Gastrocnemius medialis (tissue), 4 donors: Measurements from ENCODE around the gene MISP. TPM values are rescaled to one million over a fixed set of nuclear protein-coding genes. Genes with fewer than 3 reads are reported as not detected.

ENCODE experiments used
- ATAC-seq, 2 donors: fragments of 150-250 bp; one replicate each; pipeline ENCODE4 v1.9.1; 2016
- DNase-seq, 2 donors: peaks; one replicate each; pipeline ENCODE4 v3.0.0-alpha.2; 2019
- H3K27ac ChIP-seq, 4 donors: fragments of 200-600 bp; sonication (generic); 1 replicate in 1 of 4; 2 replicates in 3 of 4; pipeline ENCODE4 v1.5.1; 2016 to 2018; ENCODE audit warnings: mild to moderate bottlenecking in 2 of 4, moderate library complexity in 1 of 4
- H3K27me3 ChIP-seq, 3 donors: fragments of 200-600 bp; sonication (generic) in 2 of 3; 1 replicate in 1 of 3; 2 replicates in 2 of 3; pipeline versions ENCODE4 v1.5.1 to v1.6.0; 2016 to 2019; ENCODE audit warnings: mild to moderate bottlenecking in 1 of 3, moderate library complexity in 1 of 3
- H3K36me3 ChIP-seq, 2 donors: fragments of 200-600 bp; sonication (generic) in 1 of 2; one replicate each; pipeline ENCODE4 v1.5.1; 2017 to 2018
- H3K4me1 ChIP-seq, 2 donors: fragments of 200-600 bp; sonication (generic) in 1 of 2; one replicate each; pipeline ENCODE4 v1.5.1; 2016 to 2017; ENCODE audit warnings: mild to moderate bottlenecking in 2 of 2
- H3K4me3 ChIP-seq, 4 donors: fragments of 200-600 bp; sonication (generic) in 3 of 4; 1 replicate in 1 of 4; 2 replicates in 3 of 4; pipeline ENCODE4 v1.5.1; 2016 to 2019; ENCODE audit warnings: mild to moderate bottlenecking in 2 of 4
- H3K9me3 ChIP-seq, 3 donors: fragments of 200-600 bp; sonication (generic) in 2 of 3; 1 replicate in 1 of 3; 2 replicates in 2 of 3; pipeline ENCODE4 v1.5.1; 2016 to 2019
- CTCF ChIP-seq, 5 experiments: fragments of 450-650 bp in 3 of 5; fragments of 200-600 bp in 2 of 5; sonication (generic) in 2 of 5; IDR thresholded peaks in 4 of 5; conservative IDR thresholded peaks in 1 of 5; 1 replicate in 4 of 5; 2 replicates in 1 of 5; pipeline ENCODE4 v1.5.1; 2016 to 2019; ENCODE audit warnings: antibody characterized with exemption in 5 of 5, mild to moderate bottlenecking in 3 of 5, moderate library complexity in 3 of 5
- POLR2A ChIP-seq, 2 donors: fragments of 450-650 bp; IDR thresholded peaks; one replicate each; pipeline ENCODE4 v1.6.1; 2017; ENCODE audit warnings: antibody characterized with exemption in 2 of 2, mild to moderate bottlenecking in 2 of 2, moderate library complexity in 2 of 2
- in situ Hi-C, 4 donors: fragments of 200-750 bp; cut with MboI; loops; one replicate each; pipeline versions ENCODE4 v1.15.0 to v1.8.0; 2017; ENCODE audit warnings: low sequenced_read_pairs in 4 of 4
- intact Hi-C: fragments of 100-400 bp; cut with DNase I; formaldehyde crosslinking; loops from one replicate; pipeline ENCODE4 v1.15.1; 2023; ENCODE audit warnings: low total_unique reads
- total RNA-seq, 4 donors: library from RNA; depleted of rRNA; stranded (reverse); fragments of >200 nt; gene quantifications; one replicate each; pipeline versions ENCODE4 v1.1.0 to v1.2.3, GENCODE V29; 2016

MISP gene
- total RNA-seq, 4 donors from 2014 or later, result 1.2 TPM; not detected in 3

- peak overlapping the region; percentile 21 to 44 (median 25) for H3K4me3 ChIP-seq
- DNase-seq, result no peak
- in situ Hi-C loops (no loop called here), intact Hi-C loops (no loop called here)
- ATAC-seq, result peak; percentile 27 to 44
- TF ChIP-seq POLR2A (IDR thresholded peaks at IDR 0.05) (no peak), CTCF (IDR thresholded peaks at IDR 0.05 in 4 of 5, conservative IDR thresholded peaks at IDR 0.05 in 1 of 5) (no peak)
- H3K4me1 ChIP-seq, result no peaks in the 10 kb centered on the region
- H3K27me3 ChIP-seq, result peaks cover 8 to 11% (median 8%) of the 10 kb centered on the region in 3 donors
- H3K9me3 ChIP-seq, result no peaks in the 10 kb centered on the region
- H3K36me3 ChIP-seq, result no peaks in the 10 kb centered on the region
- peak overlapping the region in 3 of 4 donors; percentile 48 to 71 (median 61) for H3K27ac ChIP-seq
These were observed 31.4 kb downstream of the MISP start for GRCh38 chr19:782185-782877.

GRCh38 chr19:782878-783668, 32.2 kb downstream of the MISP start:
- DNase-seq, result no peak
- Histone ChIP-seq H3K27ac (peak overlapping the region in 3 of 4 donors; percentile 48 to 71 (median 61)), H3K27me3 (peaks cover 8 to 11% (median 8%) of the 10 kb centered on the region in 3 donors), H3K36me3 (no peaks in the 10 kb centered on the region), H3K4me3 (peak overlapping the region in 2 of 4 donors; percentile 13 to 44), H3K9me3 (no peaks in the 10 kb centered on the region), H3K4me1 (peaks cover 0 to under 1% of the 10 kb centered on the region in 2 donors)
- intact Hi-C loops (no loop called here), in situ Hi-C loops (no loop called here)
- ATAC-seq, result no peak
- no peak for TF ChIP-seq POLR2A (IDR thresholded peaks at IDR 0.05)
- no peak for TF ChIP-seq CTCF (IDR thresholded peaks at IDR 0.05 in 4 of 5, conservative IDR thresholded peaks at IDR 0.05 in 1 of 5)

- Histone ChIP-seq H3K36me3 (no peaks in the 10 kb centered on the region), H3K4me3 (no peak overlapping the region), H3K9me3 (no peaks in the 10 kb centered on the region), H3K4me1 (peaks cover 8 to 14% of the 10 kb centered on the region in 2 donors), H3K27me3 (peaks cover 3 to 8% (median 7%) of the 10 kb centered on the region in 3 donors), H3K27ac (peak overlapping the region in 3 of 4 donors; percentile 48 to 71 (median 61))
- DNase-seq (no peak), ATAC-seq (no peak)
- intact Hi-C loops (no loop called here), in situ Hi-C loops (no loop called here)
- TF ChIP-seq POLR2A (IDR thresholded peaks at IDR 0.05) (no peak), CTCF (IDR thresholded peaks at IDR 0.05 in 4 of 5, conservative IDR thresholded peaks at IDR 0.05 in 1 of 5) (no peak)
These were observed 33.6 kb downstream of the MISP start for GRCh38 chr19:784541-784940.

GRCh38 chr19:787536-787935, 36.6 kb downstream of the MISP start:
- in situ Hi-C loops, result no loop called here
- peaks cover 8 to 23% of the 10 kb centered on the region in 2 donors for H3K4me1 ChIP-seq
- peak overlapping the region in 3 of 4 donors; percentile 31 to 62 (median 60) for H3K27ac ChIP-seq
- H3K36me3 ChIP-seq, result no peaks in the 10 kb centered on the region
- intact Hi-C loops, result no loop called here
- TF ChIP-seq CTCF (IDR thresholded peaks at IDR 0.05 in 4 of 5, conservative IDR thresholded peaks at IDR 0.05 in 1 of 5) (no peak), POLR2A (IDR thresholded peaks at IDR 0.05) (no peak)
- DNase-seq (no peak), ATAC-seq (no peak)
- H3K9me3 ChIP-seq, result no peaks in the 10 kb centered on the region
- H3K4me3 ChIP-seq, result no peak overlapping the region
- H3K27me3 ChIP-seq, result no peaks in the 10 kb centered on the region
